NCI-H2227 (cell line): ENCODE measurements around the gene TDP1.
A peak's percentile ranks its signal among the peaks of the same experiment; 100 is the strongest.

Source experiments
- DNase-seq: peaks from one replicate; lab custom pipeline; 2025; ENCODE audit not compliant: unreplicated experiment; lab: John Stamatoyannopoulos, UW

The TDP1 gene

DNA sequence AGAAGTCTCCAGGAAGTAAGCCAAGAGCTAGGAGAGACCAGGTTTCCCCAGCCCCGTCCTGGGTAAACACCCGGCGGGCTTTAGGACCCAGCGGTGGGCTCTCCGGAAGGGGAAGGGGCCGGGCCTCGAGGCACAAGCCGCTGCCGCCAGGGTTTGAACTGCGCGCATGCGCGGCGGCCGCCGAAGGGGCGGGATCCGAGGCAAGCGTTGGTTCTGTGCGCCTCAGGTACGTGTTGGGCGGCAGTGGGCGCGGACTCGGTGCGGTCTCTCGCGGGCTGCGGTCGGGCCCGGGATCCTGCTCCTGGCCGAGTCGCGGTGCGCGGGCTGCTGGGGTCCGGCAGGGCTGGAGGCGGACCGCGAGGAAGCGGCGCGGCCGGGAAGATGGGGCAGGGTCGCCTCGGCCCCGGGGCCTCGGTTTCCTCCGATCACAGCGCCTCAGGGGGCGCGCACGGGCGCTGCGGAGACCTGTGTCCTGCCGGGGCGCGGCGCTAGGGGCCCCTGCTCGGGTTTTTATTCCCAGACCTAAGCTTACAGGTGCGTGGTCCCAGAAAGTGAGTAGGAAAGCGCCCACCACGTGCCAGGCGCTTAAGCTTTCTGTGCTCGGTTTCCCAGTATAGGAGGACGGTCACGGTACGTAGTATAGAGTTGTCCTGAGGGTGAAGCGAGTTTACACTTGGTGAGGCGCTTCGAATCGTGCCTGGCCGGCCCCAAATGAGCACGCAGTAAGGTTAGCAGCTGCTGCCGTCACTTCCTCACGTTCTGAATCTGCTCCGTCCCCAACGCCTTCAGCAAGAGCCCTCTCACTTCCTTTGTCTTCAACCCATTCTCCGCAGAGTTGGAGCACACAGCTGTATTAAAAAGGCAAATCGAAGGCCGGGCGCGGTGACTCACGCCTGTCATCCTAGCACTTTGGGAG lies at the start of gene TDP1:
Gene TDP1 (plus strand): TSS at position 183 of the 916 bp plus-strand sequence. CDS start 7,188 bp downstream, outside the sequence.
- DNase-seq = peak; percentile 98

DNA sequence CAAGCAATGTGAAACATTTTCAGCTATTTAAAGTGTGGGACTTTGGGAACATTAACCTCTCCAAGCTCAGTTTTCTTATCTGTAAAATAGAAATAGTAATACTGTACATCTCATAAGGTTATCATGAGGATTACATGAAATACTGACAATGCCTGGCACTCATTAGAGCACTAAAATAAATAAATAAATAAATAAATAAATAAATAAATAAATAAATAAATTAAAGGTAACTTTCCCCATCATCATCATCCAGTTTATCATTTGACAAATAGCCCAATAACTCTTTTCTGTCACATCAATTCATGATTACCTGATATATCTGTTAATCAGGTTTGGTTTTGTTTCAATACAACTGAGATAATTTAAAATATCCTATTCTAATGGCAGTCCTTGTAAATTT lies 49.7 kb upstream of the TDP1 start:
- no peak for DNase-seq

DNA sequence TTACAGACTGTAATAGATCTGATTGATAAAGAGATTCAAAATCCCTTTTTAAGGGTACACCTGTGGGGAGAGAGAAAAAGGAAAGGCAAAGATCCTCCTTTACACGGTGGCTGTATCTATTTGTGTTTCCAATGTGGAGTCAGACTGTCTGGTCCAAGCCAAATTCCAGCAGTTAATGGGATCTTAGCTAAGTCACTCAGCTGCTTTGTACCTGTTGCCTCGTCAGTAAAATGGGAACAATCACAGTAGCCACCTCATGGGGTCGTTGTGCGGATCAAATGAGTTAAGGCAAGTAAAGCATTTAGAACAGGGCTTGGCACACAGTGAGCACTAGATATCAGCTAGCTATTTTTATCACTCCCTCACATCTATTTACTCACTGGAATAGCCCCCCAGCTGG lies 48.1 kb upstream of the TDP1 start:
- no peak for DNase-seq

DNA sequence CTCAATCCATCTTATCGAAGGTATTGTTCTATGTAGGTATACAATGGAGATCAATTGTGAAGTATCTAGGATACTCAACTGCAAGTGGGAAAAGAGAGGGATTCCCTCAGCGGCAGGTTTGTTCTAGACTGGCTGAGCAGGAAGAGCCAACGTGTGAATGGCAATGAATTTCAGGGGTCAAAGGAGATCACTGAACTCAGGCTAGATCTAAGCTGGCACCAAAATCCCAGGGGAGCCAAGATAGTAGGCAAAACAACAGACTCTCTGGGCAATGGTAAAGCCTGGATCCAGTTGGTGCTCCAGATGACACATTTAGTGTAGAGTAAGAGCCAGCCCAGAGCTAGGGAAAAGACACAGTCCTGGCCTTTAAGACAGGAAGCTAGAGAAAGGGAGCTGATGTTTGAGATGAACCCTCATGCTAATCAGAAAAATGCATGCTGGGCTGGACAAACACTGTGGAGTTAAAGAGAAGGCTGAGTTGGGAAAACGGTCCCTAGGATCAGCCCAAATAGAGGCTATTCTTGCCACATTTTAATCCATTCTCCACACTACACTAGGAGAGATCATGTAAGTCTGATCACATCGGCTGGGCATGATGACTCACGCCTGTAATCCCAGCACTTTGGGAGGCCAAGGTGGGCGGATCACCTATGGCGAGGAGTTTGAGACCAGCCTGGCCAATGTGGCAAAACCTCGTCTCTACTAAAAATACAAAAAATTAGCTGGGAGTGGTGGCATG lies 46.8 kb upstream of the TDP1 start:
- DNase-seq = no peak

DNA sequence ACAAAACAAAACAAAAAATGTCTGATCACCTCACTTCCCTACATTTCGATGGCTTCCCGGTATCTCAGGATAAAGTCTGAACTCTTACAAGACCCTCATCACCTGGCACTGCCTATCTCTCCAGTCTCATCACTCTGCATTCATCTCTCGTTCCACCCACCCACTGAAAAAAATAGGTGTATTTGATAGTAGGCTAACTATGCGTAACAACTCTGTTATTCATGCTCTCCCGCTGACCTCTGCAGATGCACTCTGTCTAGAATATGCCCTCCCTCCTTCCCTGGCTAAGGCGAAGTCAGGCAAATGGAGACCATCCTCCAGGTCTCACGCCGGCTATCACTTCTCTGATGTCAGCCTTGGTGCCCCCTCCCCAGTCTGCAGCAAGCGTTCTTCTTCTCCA lies 46.1 kb upstream of the TDP1 start:
- no peak for DNase-seq

DNA sequence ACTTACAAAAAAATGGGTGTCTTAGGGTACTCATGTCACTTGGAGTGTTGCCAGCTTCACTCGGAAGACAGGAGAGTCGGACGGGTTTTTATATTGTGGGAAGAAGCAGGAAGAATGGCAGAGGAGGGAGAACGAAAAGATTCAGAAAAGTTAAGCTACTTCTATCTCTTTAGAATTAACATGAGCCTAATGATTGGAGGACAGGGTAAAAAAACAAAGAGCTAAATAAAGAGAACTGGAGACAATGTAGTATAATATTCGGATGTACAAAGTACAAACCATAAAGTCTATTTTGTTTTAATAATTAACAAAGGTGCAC lies 45.1 kb upstream of the TDP1 start:
- no peak for DNase-seq

DNA sequence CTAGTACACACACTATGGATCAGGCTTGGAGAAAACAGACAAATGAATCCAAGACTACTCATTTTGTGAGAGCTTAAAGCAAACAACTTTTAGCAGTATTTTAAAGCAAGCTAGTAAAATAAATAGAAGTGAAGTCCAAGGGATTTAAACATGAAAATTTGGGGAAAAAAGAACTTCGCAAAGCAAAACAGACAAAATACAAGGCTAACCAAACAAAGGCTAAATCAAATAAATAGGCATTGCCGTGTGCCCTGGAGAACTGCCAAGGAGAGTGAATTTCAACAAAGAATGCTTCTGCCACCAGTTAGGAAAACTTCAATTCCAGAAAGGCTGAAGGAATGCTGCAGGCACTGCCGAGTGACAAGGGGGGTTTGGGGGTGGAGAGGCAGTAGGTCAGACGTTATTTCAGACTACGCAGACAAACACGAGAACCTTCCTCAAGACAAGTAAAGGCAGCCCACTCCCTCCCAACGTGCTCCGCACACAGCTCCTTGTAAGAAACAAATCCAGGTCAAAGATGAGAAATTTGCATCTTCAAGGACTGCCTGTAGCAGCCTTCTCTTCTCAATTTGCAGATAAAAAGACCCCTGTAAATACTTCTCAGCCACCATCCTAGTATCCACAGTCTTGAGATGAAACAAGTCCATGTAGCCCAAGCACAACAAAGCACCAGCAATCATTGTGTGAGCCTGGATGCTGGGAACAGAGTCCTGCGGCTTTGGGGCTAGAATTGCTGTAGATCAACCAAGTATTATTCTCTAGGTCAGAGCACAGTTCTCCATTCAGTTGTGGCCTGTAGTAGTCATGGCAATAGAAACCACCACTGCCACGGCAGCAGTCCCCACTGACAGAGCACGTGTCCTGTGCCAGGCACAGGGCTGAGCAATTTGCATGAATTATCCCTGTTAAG lies 44.5 kb upstream of the TDP1 start:
- no peak for DNase-seq

DNA sequence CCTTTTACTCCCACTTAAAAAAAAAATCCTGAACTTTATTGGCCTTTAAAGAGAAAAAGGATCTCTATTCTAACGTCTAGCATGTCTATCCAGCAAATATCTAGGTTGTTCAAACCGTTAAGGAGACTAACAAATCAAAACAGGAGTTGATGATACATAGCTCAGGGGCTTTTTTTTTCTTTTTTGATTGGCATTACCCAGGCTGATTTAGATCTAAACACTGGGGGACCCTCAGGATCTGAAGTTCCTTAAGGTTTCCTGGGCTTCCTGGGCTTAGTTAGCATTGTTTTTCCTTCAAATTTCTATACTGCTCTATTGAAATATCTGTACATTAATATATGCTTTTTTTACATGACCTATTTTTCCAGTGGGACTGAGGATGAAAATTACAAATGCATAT lies 43.5 kb upstream of the TDP1 start:
- no peak for DNase-seq

DNA sequence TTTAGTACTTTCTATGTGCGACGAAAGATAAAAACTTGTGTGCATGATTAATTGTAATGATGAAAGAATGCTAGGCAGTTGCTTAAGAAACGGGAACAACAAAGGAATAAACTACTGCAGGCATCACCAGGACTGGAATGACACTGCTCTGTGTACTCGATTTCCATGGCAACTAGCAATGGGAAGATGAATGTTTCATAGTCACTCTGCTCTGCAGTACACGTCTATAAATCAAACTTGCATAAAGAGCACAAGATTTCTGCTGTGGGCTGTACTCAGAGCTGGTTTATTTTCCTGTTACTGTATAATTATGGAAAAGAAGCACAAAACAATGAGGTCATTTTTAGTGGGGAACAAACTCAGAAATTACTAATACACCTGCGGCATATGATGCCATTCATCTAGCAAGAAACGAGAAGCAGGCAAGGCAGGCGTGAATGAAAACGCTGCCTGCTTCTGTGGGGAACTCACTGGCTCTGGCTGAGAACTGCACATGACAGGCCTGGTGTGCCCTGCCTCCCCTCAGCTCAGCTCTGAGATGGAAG lies 43.0 kb upstream of the TDP1 start:
- DNase-seq = peak; percentile 81

DNA sequence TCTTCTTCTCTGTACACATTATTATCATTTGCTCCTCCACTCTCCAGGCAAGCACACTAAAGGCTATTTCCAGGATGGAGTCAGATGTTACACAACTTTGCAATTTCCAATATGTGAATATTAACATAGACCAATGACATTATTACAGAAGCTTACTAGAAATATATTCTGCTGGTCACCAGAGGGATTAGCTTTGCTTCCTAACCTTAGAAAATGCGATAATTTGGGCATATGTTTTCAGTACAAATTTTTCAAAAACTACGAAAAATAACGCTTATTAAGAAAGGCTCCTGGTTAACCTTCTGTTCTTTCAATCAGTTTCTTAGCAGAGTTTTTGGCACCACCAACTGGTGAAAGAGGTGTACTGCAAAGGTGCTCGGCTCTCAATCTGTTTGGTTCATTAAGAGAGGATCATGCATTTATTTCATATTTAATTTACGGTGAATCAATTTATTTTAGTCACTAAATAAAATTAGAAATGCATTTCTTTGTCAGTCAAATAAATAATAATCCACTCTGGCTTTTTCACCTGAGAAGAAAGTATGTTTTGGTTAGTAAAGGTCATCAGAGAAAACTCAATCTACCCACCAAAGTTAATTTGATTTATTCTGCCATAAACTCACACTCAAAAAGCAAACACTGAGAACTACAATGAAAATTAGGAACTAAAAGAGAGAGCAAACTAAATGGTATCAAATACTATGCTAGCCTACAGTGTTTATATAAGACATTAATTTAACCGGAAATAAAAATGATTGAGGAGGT lies 40.4 kb upstream of the TDP1 start:
- DNase-seq = peak; percentile 77

DNA sequence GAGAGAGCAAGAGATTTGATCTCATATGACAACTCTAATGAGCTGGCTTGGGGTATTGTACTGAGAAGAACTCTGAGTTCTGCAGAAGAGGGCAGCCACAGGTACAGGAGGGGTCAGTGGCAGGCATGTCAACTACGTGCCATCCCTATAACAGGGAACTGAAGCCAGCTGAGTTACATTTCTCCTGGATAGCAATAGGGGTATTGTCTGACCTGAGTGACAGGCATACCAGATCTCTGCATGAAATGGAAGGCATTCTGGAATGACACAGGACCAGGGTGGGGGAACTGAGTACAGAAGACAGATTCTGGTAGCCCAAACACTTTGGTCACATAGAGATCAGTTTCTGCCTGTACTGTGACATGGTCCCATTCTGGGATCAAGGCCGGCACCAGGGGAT lies 37.0 kb upstream of the TDP1 start:
- no peak for DNase-seq

DNA sequence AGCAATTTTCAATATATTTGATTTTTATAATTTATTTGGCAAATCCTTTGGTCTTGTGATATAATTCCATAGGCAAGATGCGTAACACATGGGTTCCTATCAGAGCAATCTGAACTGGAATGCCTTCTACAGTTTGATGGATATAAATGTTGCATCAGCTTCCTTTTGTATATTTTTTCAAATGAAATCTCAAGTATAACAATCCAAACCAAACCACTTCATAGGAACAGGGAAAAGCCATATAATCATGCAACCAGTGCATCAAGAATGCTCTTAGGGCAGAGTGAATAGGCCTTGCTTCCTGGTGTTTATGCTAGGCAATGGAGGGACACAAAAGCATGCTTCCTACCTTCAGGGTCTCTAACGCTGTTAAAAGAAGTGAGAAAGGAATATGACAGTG lies 35.7 kb upstream of the TDP1 start:
- no peak for DNase-seq

DNA sequence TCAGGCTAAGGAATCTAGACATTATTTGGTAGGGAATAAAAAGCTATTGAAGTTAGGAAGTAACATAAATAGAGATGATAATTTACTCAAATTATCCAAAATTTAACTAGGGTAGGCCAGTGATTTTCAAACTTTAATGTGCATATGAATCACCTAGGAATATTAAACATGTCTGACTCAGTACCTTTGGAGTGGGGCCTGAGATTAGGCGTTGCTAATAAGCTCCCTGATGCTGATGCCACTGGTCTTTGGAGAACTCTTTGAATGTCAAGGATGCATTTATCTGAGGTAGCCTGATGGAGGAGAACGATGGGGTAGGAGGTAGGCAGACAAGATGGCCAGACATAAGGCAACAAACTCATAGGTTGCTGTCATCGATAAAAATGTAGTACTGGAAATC lies 34.4 kb upstream of the TDP1 start:
- DNase-seq = no peak

DNA sequence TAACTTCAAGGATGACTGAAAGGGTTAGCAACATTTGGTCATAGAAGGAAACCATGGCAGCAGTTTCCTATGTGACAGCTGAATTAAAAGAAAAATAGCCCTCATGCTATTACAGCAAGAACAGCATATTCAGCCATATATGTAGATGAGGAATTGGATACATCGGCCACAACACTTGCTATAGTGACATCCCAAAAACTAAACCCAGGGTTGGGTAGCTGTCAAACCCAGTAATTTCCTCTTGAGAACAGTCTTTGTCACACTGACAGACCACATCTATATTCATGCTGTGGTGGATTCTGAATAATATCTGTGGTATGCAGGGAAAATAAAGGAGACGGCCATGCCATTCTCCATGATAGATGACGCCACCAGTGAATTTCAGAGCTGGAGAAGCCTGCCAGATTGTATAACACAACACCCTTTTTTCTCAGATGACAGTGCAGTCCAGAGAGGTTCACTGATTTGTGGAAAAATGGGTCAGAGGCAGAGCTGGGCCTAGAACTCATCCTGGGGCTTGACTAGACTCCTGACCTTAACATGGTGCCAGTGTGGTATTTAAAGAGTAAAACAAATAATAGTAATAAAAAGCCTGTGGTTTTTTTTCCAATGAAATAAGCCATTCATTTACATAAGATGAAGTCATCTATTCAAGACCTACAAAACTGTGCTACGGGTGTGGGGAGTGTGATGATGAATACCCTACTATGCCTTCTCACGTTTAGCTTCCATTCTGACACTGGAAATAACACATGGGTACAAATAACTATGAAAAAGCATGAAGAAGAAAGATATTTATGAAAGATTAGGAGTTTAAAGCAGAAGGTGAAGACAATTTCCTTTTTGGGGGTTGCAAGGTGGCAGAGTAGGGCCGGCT lies 33.5 kb upstream of the TDP1 start:
- no peak for DNase-seq

DNA sequence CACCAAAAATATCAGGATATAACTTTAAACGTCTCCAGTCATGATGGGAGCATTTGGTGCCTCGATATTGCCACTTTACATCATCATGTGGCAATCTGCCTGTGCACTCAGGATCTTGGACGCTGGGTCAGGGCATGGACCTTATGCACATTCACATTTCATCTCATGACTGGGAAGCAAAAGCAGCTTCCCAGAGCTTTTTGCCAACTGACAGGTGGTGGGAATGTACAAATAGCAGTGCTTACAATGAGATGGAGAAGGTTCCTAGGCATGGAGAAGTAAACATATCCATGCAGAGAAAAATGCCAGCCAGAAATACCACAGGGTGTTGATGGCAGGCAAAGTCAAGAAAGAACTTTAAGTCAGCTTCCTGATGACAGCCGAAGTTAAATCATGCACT lies 31.5 kb upstream of the TDP1 start:
- DNase-seq = no peak

DNA sequence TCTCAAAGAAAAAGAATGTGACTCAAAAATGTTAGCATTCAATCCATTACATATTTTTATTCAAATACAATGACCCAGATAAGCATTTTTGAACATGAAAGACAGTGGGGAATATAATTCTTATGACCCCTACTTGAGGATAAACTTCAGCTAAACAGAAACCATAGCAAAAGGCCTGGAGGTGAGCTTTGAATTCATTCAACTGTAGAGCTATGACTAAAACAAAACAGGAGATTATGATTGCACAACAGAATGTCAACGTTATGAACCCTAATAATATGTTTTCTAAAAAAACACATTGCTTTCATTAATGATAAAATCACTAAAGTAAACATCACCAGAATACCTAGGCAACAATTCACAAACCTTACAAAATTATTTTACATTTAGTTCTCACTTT lies 29.0 kb upstream of the TDP1 start:
- DNase-seq = no peak

DNA sequence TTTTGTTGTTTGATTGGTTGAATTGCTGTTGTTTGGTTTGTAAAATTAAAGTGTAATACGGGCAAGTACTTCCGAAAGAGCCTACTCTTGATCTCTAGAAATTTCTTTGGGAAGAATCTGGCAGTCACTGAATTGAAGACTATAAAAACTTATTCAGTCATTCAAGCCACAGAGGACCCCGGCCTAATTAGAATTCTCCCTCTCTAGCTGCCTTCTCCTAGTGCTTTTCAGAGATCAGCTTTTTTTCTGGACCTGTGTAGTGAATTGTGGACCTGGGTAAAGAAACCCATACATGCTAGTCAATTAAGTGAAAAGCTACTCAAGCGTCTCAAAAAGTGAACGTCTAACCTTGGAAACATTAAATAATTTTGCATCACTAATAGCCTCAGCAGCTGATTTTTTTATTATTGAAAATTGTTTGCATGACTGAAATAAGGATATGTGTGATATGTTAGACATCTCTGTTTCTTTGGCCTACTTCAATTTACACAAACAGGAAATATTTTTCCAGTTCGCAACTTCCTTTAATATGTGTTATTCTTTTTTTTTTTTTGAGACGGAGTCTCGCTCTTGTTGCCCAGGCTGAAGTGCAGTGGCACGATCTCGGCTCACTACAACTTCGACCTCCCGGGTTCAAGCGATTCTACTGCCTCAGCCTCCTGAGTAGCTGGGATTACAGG lies 28.4 kb upstream of the TDP1 start:
- no peak for DNase-seq

DNA sequence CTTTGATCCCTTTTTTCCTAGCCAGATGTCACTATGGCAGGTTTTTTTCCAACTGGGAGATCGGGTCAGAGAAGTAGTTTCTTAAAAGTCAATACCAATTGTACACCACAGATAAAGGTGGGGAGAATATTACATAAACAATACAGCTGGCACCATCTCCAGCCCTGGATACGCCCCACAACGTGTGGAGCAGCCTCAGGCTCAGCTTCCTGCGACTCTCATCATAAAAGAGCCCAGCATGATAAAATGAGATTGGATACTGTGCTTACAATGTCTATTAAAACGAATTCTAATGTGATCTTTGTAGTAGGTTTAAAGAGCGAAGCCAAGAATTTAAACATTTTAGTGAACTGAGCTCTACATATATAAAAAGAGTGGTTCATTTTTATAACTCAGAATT lies 22.7 kb upstream of the TDP1 start:
- DNase-seq = peak; percentile 77

DNA sequence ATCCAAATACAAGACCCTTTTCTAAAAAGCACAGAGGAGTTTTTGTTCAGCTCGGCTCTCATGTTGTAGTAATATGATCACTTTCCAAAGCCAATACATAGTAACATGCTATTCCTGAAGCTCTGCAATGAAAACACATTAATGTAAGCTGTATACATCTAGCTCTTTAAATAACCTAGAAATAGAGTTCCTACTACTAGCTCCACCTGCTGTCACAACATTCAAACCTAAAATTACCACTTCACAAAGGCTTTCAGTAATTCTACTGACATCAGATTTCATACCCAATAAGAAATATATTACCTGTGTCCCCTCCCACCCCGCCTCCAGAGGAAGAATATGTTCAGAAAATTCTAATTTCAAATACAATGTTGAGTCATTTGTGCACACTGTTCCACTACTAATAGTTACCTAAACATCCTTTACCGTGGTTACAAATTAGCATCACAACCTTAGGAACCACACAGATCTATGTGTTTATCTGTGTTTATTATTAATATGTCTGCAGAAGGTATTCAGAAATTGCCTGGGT lies 19.0 kb upstream of the TDP1 start:
- DNase-seq = no peak
